DMS153 treated with DMSO at 0.1 percent for 48 hours (cell line): Measurements from ENCODE around the gene SLC6A11.
A peak's percentile ranks its signal among the peaks of the same experiment; 100 is the strongest.

Source experiments
- DNase-seq: peaks from one replicate; lab custom pipeline; 2025; ENCODE audit not compliant: unreplicated experiment; lab: John Stamatoyannopoulos, UW

SLC6A11 gene

GRCh38 chr3:10950476-10951294 is 134.7 kb downstream of the SLC6A11 start:
- no peak for DNase-seq

- DNase-seq: no peak
These were observed 135.4 kb downstream of the SLC6A11 start for GRCh38 chr3:10951295-10951926.

GRCh38 chr3:10952525-10952924 is 136.5 kb downstream of the SLC6A11 start:
- DNase-seq: no peak

GRCh38 chr3:10954740-10955139 is 138.7 kb downstream of the SLC6A11 start:
- no peak for DNase-seq

- no peak for DNase-seq
These were observed 139.9 kb downstream of the SLC6A11 start for GRCh38 chr3:10955711-10956453.

- DNase-seq: no peak
These were observed 140.5 kb downstream of the SLC6A11 start for GRCh38 chr3:10956531-10956930.

GRCh38 chr3:10956986-10957385 is 141.0 kb downstream of the SLC6A11 start:
- no peak for DNase-seq

- peak; percentile 47 for DNase-seq
These were observed 142.1 kb downstream of the SLC6A11 start for GRCh38 chr3:10957976-10958749.

- DNase-seq: no peak
These were observed 144.2 kb downstream of the SLC6A11 start for GRCh38 chr3:10960255-10960654.

GRCh38 chr3:10961921-10962320 is 145.9 kb downstream of the SLC6A11 start:
- no peak for DNase-seq

GRCh38 chr3:10962481-10963036 is 146.5 kb downstream of the SLC6A11 start:
- DNase-seq: no peak

GRCh38 chr3:10964537-10965167 is 148.6 kb downstream of the SLC6A11 start:
- DNase-seq: no peak

- DNase-seq: no peak
These were observed 152.4 kb downstream of the SLC6A11 start for GRCh38 chr3:10968401-10968800.

GRCh38 chr3:10970306-10970960 is 154.4 kb downstream of the SLC6A11 start:
- no peak for DNase-seq

GRCh38 chr3:10972072-10972782 is 156.2 kb downstream of the SLC6A11 start:
- DNase-seq: no peak

- no peak for DNase-seq
These were observed 157.1 kb downstream of the SLC6A11 start for GRCh38 chr3:10973046-10973595.

GRCh38 chr3:10974131-10974530 is 158.1 kb downstream of the SLC6A11 start:
- no peak for DNase-seq

GRCh38 chr3:10974746-10975375 is 158.8 kb downstream of the SLC6A11 start:
- DNase-seq: no peak
